GM21526 (cell line): ENCODE data around the gene OR8H2.
"Not testable (repeated sequence)": the region's sequence is repeated elsewhere in the genome, so short reads cannot be mapped to it uniquely, and the experiment has no call there.

Experiments
- ATAC-seq: cut with Tn5 transposase; IDR thresholded peaks from one replicate; pipeline ENCODE4 v1.9.1; 2021; ENCODE audit warnings: moderate library complexity; ENCODE audit not compliant: unreplicated experiment, low FRiP score

OR8H2 gene

GRCh38 chr11:56103210-56103737 lies at the start of gene OR8H2:
Gene OR8H2, plus strand, starts transcription at chr11:56103687. Its CDS starts 1,356 bp downstream, at chr11:56105043.
- no peak for ATAC-seq

GRCh38 chr11:56056366-56056765 lies 47.1 kb upstream of the OR8H2 start:
- ATAC-seq = not testable (repeated sequence)

GRCh38 chr11:56057661-56058237 lies 45.7 kb upstream of the OR8H2 start:
- not testable (repeated sequence) for ATAC-seq

GRCh38 chr11:56058260-56058780 lies 45.2 kb upstream of the OR8H2 start:
- ATAC-seq = not testable (repeated sequence)

- ATAC-seq = no peak
These were observed 36.5 kb upstream of the OR8H2 start for GRCh38 chr11:56066980-56067379.

GRCh38 chr11:56089697-56090096 lies 13.8 kb upstream of the OR8H2 start:
- ATAC-seq = no peak

GRCh38 chr11:56093008-56093407 lies 10.5 kb upstream of the OR8H2 start, which contains the start of gene OR8I2:
Gene OR8I2, plus strand, starts transcription at chr11:56093308. Its CDS starts 0 bp downstream, at chr11:56093308.
- no peak for ATAC-seq

GRCh38 chr11:56122073-56122472 lies 18.6 kb downstream of the OR8H2 start, which contains the start of gene OR8H3:
Gene OR8H3, plus strand, starts transcription at chr11:56122373. Its CDS starts 0 bp downstream, at chr11:56122373.
- no peak for ATAC-seq

- ATAC-seq = no peak
These were observed 36.7 kb downstream of the OR8H2 start, which contains the start of gene OR8J3 for GRCh38 chr11:56140151-56140661. Gene OR8J3, minus strand, starts transcription at chr11:56140201. Its CDS starts 2,483 bp downstream, at chr11:56137718.

- ATAC-seq = not testable (repeated sequence)
These were observed 40.2 kb downstream of the OR8H2 start for GRCh38 chr11:56143681-56144080.

GRCh38 chr11:56151376-56151775 lies 47.9 kb downstream of the OR8H2 start:
- ATAC-seq = no peak

- ATAC-seq = no peak
These were observed 48.8 kb downstream of the OR8H2 start for GRCh38 chr11:56152333-56152732.
